Measurements from ENCODE around the gene FGG. TPM values are rescaled to one million over a fixed set of nuclear protein-coding genes. Genes with fewer than 3 reads are reported as not detected.

FGG gene
- total and polyA plus RNA-seq, 2 of the 13 experiments (the other 11 are each of a cell fraction or from before 2014, with no cell fraction given) = 1,037 to 2,423 TPM

- TF ChIP-seq ERF (CRISPR knock-in tag; IDR thresholded peaks at IDR 0.05) = peak; percentile 94; the same call in 1 of the 2 replicates
- 0 out of 2 replicates have a peak, but pooled peaks have one; percentile 52 for TF ChIP-seq PHF8 (CRISPR knock-in tag; IDR thresholded peaks at IDR 0.05)
- peak; percentile 100 for TF ChIP-seq HDAC2 (CRISPR knock-in tag; IDR thresholded peaks at IDR 0.05)
- TF ChIP-seq NFIB (CRISPR knock-in tag; IDR thresholded peaks at IDR 0.05; ENCODE audit: borderline replicate concordance) = no peak
- peak; percentile 99 for TF ChIP-seq MEF2D (CRISPR knock-in tag; IDR thresholded peaks at IDR 0.05)
- TF ChIP-seq AHR (CRISPR knock-in tag; IDR thresholded peaks at IDR 0.05) = no peak; the same call in 1 of the 2 replicates
- TF ChIP-seq ZNF431 (CRISPR knock-in tag; IDR thresholded peaks at IDR 0.05; ENCODE audit: borderline replicate concordance, low read depth) = peak; percentile 35; the same call in 1 of the 2 replicates
- TF ChIP-seq, protein P1, sequence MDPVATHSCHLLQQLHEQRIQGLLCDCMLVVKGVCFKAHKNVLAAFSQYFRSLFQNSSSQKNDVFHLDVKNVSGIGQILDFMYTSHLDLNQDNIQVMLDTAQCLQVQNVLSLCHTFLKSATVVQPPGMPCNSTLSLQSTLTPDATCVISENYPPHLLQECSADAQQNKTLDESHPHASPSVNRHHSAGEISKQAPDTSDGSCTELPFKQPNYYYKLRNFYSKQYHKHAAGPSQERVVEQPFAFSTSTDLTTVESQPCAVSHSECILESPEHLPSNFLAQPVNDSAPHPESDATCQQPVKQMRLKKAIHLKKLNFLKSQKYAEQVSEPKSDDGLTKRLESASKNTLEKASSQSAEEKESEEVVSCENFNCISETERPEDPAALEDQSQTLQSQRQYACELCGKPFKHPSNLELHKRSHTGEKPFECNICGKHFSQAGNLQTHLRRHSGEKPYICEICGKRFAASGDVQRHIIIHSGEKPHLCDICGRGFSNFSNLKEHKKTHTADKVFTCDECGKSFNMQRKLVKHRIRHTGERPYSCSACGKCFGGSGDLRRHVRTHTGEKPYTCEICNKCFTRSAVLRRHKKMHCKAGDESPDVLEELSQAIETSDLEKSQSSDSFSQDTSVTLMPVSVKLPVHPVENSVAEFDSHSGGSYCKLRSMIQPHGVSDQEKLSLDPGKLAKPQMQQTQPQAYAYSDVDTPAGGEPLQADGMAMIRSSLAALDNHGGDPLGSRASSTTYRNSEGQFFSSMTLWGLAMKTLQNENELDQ (CRISPR knock-in tag; IDR thresholded peaks at IDR 0.05; ENCODE audit: borderline replicate concordance) = peak; percentile 90; the same call in 1 of the 2 replicates
- peak; percentile 93; the same call in 1 of the 2 replicates for TF ChIP-seq ZFP36L1 (CRISPR knock-in tag; IDR thresholded peaks at IDR 0.05)
- no peak for TF ChIP-seq CHCHD3 (CRISPR knock-in tag; IDR thresholded peaks at IDR 0.05)
- TF ChIP-seq ZSCAN9 (CRISPR knock-in tag; IDR thresholded peaks at IDR 0.05; ENCODE audit: borderline replicate concordance) = 0 out of 2 replicates have a peak, but pooled peaks have one; percentile 82
- peak; percentile 82 for TF ChIP-seq THAP11 (CRISPR knock-in tag; IDR thresholded peaks at IDR 0.05)
- TF ChIP-seq ZSCAN31 (CRISPR knock-in tag; IDR thresholded peaks at IDR 0.05; ENCODE audit: low read depth) = peak; percentile 72; the same call in 1 of the 2 replicates
- TF ChIP-seq RARA (CRISPR knock-in tag; IDR thresholded peaks at IDR 0.05) = peak; percentile 100
- no peak for TF ChIP-seq POLR2AphosphoS2 (IDR thresholded peaks at IDR 0.05; ENCODE audit: low read depth, low read length)
- TF ChIP-seq PCBP2 (optimal IDR thresholded peaks at IDR 0.05; ENCODE audit: low read depth, low read length, poor library complexity, severe bottlenecking) = no peak
- TF ChIP-seq ZFX (CRISPR knock-in tag; IDR thresholded peaks at IDR 0.05; ENCODE audit: low read depth) = no peak
- TF ChIP-seq TFE3 (CRISPR knock-in tag; IDR thresholded peaks at IDR 0.05) = peak; percentile 84
- TF ChIP-seq MAX (IDR thresholded peaks at IDR 0.05) = peak; percentile 63; the same call in 1 of the 2 replicates
- no peak for TF ChIP-seq ZNF451 (CRISPR knock-in tag; IDR thresholded peaks at IDR 0.05)
- TF ChIP-seq GATAD2A (CRISPR knock-in tag; IDR thresholded peaks at IDR 0.05) = peak; percentile 99
- peak; percentile 84 for TF ChIP-seq HOXA5 (CRISPR knock-in tag; IDR thresholded peaks at IDR 0.05)
- no peak for TF ChIP-seq GTF2F1 (IDR thresholded peaks at IDR 0.05; ENCODE audit: low read length)
- no peak for TF ChIP-seq ZNF576 (CRISPR knock-in tag; IDR thresholded peaks at IDR 0.05)
- peak; percentile 73; the same call in 1 of the 2 replicates for TF ChIP-seq TFAP4 (IDR thresholded peaks at IDR 0.05; ENCODE audit: borderline replicate concordance, low read depth)
- TF ChIP-seq KDM3A (CRISPR knock-in tag; IDR thresholded peaks at IDR 0.05; ENCODE audit: low read depth) = peak; percentile 91
- no peak for TF ChIP-seq PLRG1 (conservative IDR thresholded peaks at IDR 0.05)
- peak; percentile 55; the same call in 1 of the 2 replicates for TF ChIP-seq ELF1 (CRISPR knock-in tag; IDR thresholded peaks at IDR 0.05)
These were observed 5.4 kb upstream of the FGG start (continued) for GRCh38 chr4:154617820-154618317.

Data from HepG2 (cell line).